AG10803 (cell line): ENCODE results near the gene GSK3B.

ENCODE experiments used
- DNase-seq: peaks from one replicate; pipeline ENCODE4 v3.0.0; 2010; ENCODE audit warnings: low read depth
- H3K4me3 ChIP-seq: 2 replicates; pipeline ENCODE4 v1.5.1; 2011; ENCODE audit warnings: mild to moderate bottlenecking, low read length, control low read depth
- CTCF ChIP-seq: conservative IDR thresholded peaks from 2 replicates; pipeline ENCODE4 v1.5.1; 2011; ENCODE audit warnings: mild to moderate bottlenecking, low read length, control low read depth, inconsistent platforms

GSK3B gene

GRCh38 chr3:119965692-119966091 is 128.6 kb downstream of the GSK3B start:
- no peak for DNase-seq
- H3K4me3 ChIP-seq: no peak overlapping the region
- no peak for TF ChIP-seq CTCF

GRCh38 chr3:119964294-119964693 is 130.0 kb downstream of the GSK3B start:
- no peak for DNase-seq
- H3K4me3 ChIP-seq: no peak overlapping the region
- no peak for TF ChIP-seq CTCF

- DNase-seq: no peak
- H3K4me3 ChIP-seq: no peak overlapping the region
- TF ChIP-seq CTCF: no peak
These were observed 138.3 kb downstream of the GSK3B start for GRCh38 chr3:119955972-119956371.

- TF ChIP-seq CTCF: no peak
- DNase-seq: no peak
- no peak overlapping the region for H3K4me3 ChIP-seq
These were observed 143.5 kb downstream of the GSK3B start for GRCh38 chr3:119950666-119951325.

- DNase-seq: no peak
- no peak overlapping the region for H3K4me3 ChIP-seq
- TF ChIP-seq CTCF: no peak
These were observed 149.0 kb downstream of the GSK3B start for GRCh38 chr3:119945291-119945690.

- DNase-seq: no peak
- TF ChIP-seq CTCF: no peak
These were observed 150.2 kb downstream of the GSK3B start for GRCh38 chr3:119944091-119944490.

GRCh38 chr3:119939077-119939476 is 155.2 kb downstream of the GSK3B start:
- TF ChIP-seq CTCF: no peak
- H3K4me3 ChIP-seq: no peak overlapping the region
- DNase-seq: no peak

More at GRCh38 chr3:119944091-119944490, 150.2 kb downstream of the GSK3B start:
- H3K4me3 ChIP-seq: no peak overlapping the region
